ENCODE data around the gene CYP2U1. TPM values are rescaled to one million over a fixed set of nuclear protein-coding genes. Genes with fewer than 3 reads are reported as not detected.

Gene CYP2U1
- total and polyA plus RNA-seq, 2 donors (not counting 3 experiments of a cell fraction or from before 2014, with no cell fraction given): 2.9 to 5.8 TPM

GRCh38 chr4:108001540-108002135 lies 70.3 kb downstream of the CYP2U1 start:
- Histone ChIP-seq H3K36me3 (ENCODE audit: control insufficient read depth in 2 of 2, extremely low read depth in 1 of 2, insufficient read depth in 2 of 2, low read length in 2 of 2) (no peaks in the 10 kb centered on the region), H3K9ac (replicated peaks; ENCODE audit: extremely low read depth, insufficient read depth, low read length) (no peak overlapping the region), H2AFZ (ENCODE audit: low read depth, low read length) (no peak overlapping the region), H3K9me3 (replicated peaks; ENCODE audit: control insufficient read depth, insufficient read depth, low read length) (no peaks in the 10 kb centered on the region), H3K4me2 (ENCODE audit: insufficient read depth, low read length) (no peak overlapping the region), H3K4me3 (replicated peaks in 1 of 3; ENCODE audit: insufficient read depth in 1 of 3, low read depth in 1 of 3, low read length in 3 of 3) (no peak overlapping the region), H4K20me1 (replicated peaks; ENCODE audit: control insufficient read depth, extremely low read depth, insufficient read depth, low read length) (no peaks in the 10 kb centered on the region), H3K79me2 (ENCODE audit: control insufficient read depth, insufficient read depth, low read length) (no peaks in the 10 kb centered on the region), H3K27me3 (ENCODE audit: control insufficient read depth in 2 of 2, insufficient read depth in 2 of 2, low read length in 2 of 2) (no peaks in the 10 kb centered on the region), H3K9me1 (replicated peaks; ENCODE audit: control insufficient read depth, extremely low read depth, insufficient read depth, low read length) (no peaks in the 10 kb centered on the region), H3K27ac (ENCODE audit: insufficient read depth, low read depth, low read length) (no peak overlapping the region), H3K4me1 (ENCODE audit: control insufficient read depth, extremely low read depth, insufficient read depth, low read length) (no peaks in the 10 kb centered on the region)
- no TSS peak for BruUV-seq (replicated peaks)
- dilution Hi-C loops (cut with MboI; ENCODE audit: extremely low pct_ligation_motif_present, low sequenced_read_pairs): no loop called here
- ChIA-PET CTCF (interaction anchor here (1.1 to 2.2 kb wide), 2 partner anchors 12 to 18 kb away, joined by 3 to 6 read pairs; partner anchors contain the start of gene HADH), POLR2A (no interaction called here)
- intact Hi-C loops (cut with micrococcal nuclease): no loop called here
- TF ChIP-seq EZH2 (IDR thresholded peaks at IDR 0.05; ENCODE audit: borderline replicate concordance, low read depth, low read length, severe bottlenecking) (no peak), FOS (IDR thresholded peaks at IDR 0.05; ENCODE audit: borderline replicate concordance, insufficient read depth, low read length) (no peak), CTCF (IDR thresholded peaks at IDR 0.05; ENCODE audit: extremely low read depth in 1 of 2, insufficient read depth in 1 of 2, low read depth in 1 of 2, low read length in 2 of 2) (no peak), MYC (IDR thresholded peaks at IDR 0.05; ENCODE audit: low read depth, low read length) (no peak), JUN (IDR thresholded peaks at IDR 0.05; ENCODE audit: borderline replicate concordance, insufficient read depth, insufficient read length, low read depth) (no peak), MAX (IDR thresholded peaks at IDR 0.05; ENCODE audit: insufficient read depth, insufficient read length) (no peak), POLR2AphosphoS5 (IDR thresholded peaks at IDR 0.05; ENCODE audit: insufficient read depth, low read depth, low read length) (no peak), POLR2A (IDR thresholded peaks at IDR 0.05; ENCODE audit: low read depth, low read length) (no peak), GATA2 (IDR thresholded peaks at IDR 0.05; ENCODE audit: insufficient read depth, insufficient read length, low read depth, low read length) (no peak)
- FAIRE-seq (no peak), DNase-seq (ENCODE audit: low read depth, low spot score) (no peak)

Other genes starting within 250 kb of the CYP2U1 start
- 69.6 and 72.0 TPM in 2 replicates for gene PAPSS1, start 211.3 kb upstream of the CYP2U1 start, total RNA-seq
- 65.4 and 77.2 TPM in 2 replicates for gene PAPSS1, start 211.3 kb upstream of the CYP2U1 start, polyA plus RNA-seq
- 33.0 and 35.9 TPM in 2 replicates for gene SGMS2, start 106.6 kb upstream of the CYP2U1 start, total RNA-seq
- 33.2 and 39.1 TPM in 2 replicates for gene SGMS2, start 106.6 kb upstream of the CYP2U1 start, polyA plus RNA-seq
- gene HADH, start 58.3 kb downstream of the CYP2U1 start, total RNA-seq: 20.3 and 22.1 TPM in 2 replicates
- gene HADH, start 58.3 kb downstream of the CYP2U1 start, polyA plus RNA-seq: 19.0 and 19.2 TPM in 2 replicates
- gene LEF1, start 237.4 kb downstream of the CYP2U1 start, total RNA-seq: 0.46 TPM in 1 of 2 replicates, not detected in the other
- gene LEF1, start 237.4 kb downstream of the CYP2U1 start, polyA plus RNA-seq: not detected in 2 replicates